GM19395 (cell line): ENCODE measurements around the gene SNCA.

Experiments
- ATAC-seq: cut with Tn5 transposase; IDR thresholded peaks from one replicate; pipeline ENCODE4 v1.9.1; 2021; ENCODE audit warnings: mild to moderate bottlenecking, moderate library complexity; ENCODE audit not compliant: unreplicated experiment

SNCA gene

DNA sequence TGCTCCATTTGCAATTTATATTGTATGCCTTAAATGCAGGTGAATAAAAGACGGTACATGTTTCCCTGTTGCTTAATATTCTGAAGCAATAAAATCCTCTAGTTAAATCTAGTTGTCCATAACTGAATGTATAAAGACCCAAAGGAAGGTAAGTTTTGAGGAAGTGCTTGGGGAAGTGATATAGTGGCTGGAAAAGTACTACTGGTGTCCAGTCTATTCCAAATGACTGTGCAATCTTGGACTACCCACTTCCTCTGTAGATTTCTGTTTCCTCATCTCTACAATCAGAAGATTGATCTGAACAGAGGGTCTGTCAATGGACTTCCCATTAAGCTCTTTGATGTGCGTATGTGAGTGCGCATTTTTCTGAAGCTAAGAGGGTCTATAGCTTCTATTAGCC lies 17.0 kb downstream of the SNCA start:
- ATAC-seq, result no peak

DNA sequence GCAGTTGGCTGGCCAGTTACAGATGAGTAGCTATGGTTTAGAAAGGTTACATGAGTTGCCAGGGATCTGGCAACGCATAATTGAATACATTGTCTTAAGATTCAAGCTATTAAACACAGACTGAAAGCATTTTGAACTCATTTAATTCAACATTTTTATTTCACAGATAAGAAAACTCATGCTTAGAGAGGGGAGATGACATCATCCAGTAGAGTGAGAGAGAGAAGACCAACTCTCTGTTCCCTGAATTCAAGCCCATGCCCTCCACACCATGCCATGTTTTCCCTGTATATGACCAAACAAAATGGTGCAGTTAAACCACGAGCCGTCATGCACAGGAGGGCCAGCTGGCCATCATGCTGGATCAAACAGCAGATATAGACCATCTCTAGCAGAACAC lies 22.6 kb downstream of the SNCA start:
- ATAC-seq, result no peak

DNA sequence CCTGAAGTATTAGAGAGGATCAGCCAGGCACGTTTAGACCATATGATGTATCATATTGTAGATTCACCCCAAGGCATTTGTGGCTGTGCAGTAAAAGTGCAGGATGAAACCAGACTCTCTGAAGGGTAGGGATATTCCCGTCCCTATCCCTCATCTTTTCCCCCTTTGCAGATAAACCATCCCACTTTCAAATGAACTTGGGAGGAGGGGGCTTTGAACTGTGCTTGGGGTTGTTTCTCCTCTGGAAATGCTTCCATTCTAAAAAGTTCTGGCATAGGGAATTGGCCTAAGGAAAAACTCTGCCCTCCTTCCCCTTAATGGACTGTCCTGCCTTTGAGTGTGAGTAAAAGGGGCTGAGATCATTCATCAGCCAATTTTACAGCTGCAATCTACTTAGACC lies 23.8 kb downstream of the SNCA start:
- no peak for ATAC-seq

DNA sequence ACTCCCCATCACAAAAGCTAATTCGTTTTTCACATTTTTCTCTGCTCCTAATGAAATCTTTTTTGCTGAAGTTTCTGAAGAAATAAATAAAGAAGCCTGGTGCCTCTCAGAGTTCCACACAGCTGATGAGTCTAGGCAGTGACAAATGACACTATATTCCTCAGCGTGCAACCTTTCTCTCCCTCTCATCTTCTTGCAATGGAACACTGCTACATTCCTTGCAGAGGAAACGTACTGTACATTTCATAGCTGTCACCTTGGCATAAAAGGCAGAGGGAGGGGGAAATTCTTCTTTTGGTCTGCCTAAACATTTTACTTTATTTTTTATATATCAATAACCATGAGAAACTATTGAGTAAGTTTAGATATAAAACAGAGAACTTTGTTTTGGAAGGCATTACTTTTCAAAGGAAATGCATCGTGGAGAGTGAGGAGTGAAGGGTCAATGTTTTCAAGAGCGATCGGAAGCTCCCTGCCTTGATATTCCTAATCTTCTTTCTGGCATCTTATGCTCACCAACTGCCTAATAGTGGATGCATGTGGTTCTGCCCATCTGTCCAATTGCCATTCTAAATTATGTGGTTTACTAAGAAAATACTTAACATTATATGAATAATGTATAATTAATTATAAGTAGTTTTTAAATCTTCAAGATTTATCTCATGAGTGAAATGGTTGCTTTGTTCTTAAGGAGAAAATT lies 29.4 kb downstream of the SNCA start:
- no peak for ATAC-seq

DNA sequence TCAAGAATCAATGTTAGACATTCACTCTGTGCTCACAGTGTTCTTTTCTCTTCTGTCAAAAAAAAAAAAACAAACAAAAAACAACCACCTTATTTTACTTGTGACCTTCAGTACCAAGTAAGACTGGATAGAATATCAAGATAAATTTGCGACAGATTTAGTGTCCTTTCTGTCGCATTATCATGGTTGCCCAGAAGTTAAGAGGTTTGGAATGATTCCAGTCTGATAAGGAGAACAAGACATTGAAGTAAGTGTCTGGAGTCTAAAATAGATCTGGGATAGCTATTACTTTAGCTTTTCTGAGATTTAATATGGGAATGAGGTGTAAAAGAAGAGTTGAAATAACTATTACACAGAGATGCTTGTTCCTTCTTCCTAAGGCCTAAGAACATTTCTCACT lies 31.7 kb downstream of the SNCA start:
- ATAC-seq, result no peak

DNA sequence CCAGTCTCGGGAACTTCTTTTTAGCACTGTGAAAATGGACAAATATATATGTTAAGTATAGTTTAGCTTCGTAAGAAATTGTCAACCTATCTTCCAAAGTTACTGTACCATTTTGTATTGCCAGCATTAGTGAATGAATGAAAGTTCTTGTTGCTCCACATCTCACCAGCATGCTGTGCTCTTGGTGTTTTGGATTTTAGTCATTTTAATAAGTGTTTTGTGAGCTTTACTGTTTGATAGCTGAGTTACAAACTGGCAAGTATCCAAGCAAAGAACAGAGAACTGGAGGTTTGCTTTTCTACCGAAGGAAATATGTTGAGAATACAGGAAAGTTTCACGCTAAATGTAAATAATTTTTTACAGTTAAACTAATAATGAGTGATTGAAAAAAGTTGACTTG lies 33.0 kb downstream of the SNCA start:
- ATAC-seq, result no peak

DNA sequence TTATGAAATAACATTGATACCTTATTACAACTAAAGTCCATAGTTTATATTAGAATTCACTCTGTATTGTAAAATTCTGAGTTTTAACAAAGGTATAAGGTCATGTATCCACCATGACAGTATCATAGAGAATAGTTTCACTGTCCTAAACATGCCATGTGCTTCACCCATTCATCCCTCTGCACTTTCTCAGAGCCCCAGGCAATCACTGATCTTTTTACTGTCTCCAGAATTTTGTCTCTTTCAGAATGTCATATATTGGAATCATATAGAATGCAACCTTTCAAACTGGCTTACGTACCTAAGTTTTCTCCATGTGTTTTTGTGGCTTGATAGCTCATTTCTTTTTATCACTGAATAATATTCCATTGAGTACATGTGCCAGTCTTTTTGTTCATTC lies 33.9 kb downstream of the SNCA start:
- no peak for ATAC-seq

DNA sequence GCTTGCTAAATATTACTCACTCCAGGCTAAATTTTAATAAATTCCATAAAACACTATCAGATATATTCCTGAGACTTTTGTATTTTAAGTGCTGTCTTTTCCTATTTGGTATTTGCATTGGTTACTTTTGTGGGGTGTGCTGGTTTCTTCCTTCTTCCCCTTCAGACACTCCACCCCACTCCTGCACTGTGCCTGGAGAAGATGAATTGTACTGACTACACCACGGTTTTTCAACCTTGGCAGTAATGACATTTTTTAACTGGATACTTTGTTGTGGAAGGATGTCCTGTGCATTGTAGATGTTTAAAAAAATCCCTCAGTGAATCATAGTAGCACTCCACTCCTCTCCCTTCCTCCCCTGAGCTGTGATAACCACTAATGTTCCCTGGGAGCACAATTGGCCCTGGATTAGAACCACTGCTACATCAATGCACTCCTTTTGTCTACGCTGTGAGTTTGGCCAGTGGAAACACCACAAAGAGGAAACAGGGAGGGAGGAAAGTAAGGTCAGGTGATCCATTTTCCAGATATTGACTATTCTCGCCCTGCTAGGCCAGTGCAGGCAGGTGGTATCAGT lies 36.3 kb downstream of the SNCA start:
- no peak for ATAC-seq

DNA sequence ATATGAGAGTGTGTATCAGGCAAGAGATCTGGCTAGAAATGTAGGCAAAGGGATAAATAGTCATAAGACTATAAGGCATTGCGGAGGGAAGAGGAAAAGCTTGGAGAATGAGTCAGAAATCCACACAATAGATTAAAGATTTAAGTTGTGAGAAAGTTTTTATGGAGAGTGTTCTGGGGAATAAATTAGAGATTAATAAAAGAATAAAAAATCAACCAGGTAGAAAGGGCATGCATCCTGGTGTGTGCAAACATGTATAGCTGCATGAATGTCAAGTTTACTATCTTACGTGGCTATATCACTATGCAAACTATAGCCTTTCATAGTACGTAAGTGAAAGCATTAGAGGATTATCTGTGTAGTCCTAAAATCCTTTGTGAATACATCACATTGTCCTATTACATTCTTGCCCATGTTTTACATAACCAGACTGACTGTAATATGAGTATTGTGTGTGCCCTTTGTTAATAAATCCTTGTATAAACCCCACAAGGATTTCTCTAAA lies 36.9 kb downstream of the SNCA start:
- no peak for ATAC-seq

DNA sequence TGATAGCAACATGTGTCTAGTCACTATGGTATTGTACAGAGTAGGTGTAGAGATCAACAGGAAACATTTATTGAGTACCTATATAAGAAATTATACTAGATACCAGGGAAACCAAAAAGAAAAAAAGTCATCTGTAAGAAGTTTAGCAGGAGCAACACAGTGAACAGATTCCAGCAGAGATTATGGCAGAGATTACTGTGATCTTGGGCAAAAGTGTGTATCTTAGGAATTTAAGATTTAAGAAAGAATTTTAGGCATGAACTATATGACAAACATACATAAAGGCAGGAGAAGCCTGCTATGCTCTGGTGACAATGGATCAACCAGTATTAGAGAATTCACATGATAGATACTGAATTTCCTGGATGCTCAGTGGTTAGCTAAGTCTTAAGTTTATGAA lies 37.9 kb downstream of the SNCA start:
- ATAC-seq, result no peak

DNA sequence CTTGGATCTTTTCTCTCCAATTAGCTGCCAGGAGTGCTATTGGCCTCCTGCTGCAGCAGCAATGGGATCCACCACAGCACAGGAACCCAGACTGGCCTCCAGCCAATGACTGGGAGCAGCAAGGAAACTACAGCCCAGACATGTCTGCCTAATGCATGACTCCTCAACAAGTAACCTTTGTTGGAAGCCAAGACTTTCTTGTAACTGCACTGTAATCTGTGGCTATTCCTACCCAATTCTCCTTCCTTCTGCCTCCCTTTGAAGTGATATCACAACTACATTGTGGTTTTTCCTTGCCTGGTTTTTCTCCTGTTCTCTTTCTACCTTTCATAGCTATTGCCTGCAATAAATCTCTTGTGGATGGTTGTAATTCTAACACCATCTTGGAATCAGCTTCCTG lies 39.8 kb downstream of the SNCA start:
- ATAC-seq, result no peak

DNA sequence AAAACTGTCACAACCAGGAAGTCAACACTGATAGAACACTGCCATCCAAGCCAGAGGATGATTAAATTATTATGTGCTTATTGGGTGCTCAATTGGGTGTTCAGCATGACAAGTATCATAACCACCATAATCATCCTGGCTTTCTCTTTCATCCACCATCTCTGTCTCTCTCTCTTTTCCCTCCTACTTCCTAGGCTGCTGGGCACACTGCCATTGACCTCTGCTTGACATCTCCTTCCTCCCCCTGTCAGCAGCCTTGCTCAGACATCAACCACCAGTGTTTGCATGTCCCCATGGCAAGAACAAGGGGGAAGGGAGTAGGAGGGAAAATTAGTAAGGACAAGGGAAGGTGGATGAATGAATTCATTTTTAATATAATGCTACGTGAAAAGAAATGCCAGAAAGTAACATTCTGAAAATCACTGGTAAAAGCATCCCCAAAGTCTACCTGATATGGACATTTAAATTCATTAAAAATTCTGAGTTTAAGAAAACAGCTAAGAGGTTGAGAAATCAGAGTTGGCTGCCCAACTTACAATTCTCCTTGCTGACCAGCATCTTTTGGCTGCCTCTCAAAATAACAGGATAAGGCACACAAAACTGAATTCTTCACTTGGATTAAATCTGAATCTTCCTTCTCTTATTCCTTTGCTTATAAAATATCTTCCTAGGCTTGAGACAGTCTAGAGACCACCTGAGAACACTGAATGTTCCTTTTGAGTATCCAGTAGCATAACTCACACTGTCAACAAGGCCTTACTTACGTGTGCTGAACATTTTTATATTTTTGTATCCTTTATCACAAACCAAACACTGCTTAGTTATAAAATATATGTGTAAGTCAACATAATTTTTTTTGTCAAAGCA lies 48.5 kb downstream of the SNCA start:
- no peak for ATAC-seq

DNA sequence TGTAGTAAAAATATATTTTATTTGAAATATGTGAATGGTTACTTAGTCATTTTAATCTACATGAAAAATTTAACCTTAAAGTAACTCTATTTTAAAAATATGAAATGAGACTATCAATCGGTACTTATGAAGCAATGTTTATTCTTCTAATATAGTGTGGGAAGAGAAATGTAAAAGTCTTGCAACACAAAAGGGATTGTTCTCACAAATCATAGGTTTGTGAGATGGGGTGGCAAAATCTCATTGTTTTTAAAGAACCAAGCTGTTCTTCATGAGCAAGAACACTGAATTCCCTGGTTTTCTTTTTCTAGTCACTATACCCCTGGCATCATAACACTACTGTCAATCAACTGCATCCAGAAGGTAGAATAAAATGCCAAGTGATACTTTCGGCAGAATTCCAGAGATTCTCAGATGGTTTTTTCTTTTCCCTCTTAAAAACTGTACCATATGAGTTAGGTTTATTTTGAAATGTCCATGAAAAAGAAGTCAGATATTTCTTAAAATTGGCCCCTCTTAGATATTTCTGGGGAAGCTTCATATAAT lies 52.2 kb downstream of the SNCA start:
- ATAC-seq, result no peak

DNA sequence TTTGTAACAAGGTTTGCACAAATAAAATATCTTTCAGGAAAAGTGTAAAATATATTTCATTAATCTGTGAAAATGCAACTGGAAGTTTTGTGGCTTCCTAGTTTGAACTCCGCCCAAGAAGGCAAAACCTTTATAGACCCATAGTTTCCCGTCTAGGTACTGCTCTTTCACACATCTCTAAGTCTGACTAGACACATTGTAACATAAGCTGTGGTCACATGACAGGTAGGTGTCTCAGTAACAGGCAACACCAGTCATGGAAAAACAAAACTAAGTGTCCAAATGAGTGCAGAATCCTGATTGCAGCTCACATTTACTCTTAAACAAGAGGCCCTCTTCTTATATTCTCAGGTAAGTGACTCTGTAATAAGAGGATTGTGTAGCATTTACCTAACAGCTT lies 55.6 kb downstream of the SNCA start:
- no peak for ATAC-seq

DNA sequence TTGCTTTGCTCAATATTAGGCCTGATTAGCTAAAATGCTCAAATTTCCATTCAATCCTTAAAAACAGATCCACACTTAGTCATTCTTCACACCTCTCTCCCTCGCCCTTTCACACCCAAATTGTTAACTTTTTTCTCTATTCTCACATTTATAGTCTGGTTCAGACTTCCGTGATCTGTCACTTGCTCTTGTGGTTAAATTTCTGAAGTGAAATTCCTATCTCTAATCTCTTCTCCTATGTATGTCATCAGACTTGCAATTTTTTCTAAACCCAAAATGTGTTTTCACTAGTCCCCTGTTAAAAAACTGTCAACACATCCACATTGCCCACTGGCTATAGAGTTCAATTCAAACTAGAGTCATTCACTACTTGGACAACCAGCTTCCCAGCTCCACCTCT lies 63.2 kb downstream of the SNCA start:
- ATAC-seq, result no peak

DNA sequence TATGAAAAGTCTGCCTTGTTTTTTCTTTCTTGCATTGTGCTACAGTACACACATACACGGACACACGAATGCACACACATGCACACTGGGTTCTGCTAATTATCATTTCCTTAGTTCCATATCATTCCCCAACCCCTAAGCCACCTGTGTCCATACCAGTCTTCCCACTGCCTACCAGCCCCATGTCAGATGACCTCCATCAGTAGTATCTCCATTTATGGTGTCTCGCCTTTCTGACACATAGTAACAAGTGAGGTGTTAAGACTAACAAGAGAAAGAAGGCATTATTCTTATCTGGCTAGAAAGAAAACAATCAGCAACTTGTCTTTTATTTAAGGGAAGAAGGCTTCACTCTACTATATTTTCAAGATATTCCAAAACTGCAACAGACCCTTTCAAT lies 67.1 kb downstream of the SNCA start:
- ATAC-seq, result no peak

DNA sequence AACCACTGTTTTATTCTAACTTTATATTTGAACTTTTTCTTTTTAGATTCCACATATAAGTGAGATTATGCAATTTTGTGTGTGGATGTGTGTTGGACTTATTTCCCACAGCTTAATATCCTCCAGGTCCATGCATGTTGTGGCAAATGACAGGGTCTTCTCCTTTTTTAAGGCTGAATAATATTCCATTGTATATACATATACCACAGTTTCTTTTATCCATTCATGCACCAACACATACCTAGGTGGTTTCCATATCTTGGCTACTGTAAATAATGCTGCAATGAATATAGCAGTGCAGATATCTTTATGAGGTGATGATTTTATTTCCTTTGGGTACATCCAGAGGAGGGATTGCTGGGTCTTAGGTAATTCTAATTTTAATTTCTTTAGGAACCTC lies 69.0 kb downstream of the SNCA start:
- ATAC-seq, result no peak

DNA sequence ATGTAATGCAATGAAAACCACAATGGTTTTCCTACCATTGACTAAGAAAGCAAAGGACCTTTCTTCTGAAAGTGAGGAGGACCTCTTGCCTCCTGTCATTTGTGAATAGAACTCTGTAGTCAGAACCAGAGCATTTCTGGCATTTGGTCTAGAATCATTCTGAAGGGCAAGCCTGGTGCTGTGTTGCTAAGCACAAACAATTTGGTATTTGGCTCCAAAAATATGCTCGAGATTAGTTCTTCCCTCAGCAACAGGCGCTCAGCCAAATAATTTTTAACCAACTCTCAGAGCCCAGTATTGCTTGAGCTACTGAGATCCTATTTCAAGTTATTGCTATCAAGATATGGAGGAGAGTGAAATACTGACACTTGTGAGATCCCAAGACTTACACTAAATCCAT lies 71.0 kb downstream of the SNCA start:
- ATAC-seq, result no peak

DNA sequence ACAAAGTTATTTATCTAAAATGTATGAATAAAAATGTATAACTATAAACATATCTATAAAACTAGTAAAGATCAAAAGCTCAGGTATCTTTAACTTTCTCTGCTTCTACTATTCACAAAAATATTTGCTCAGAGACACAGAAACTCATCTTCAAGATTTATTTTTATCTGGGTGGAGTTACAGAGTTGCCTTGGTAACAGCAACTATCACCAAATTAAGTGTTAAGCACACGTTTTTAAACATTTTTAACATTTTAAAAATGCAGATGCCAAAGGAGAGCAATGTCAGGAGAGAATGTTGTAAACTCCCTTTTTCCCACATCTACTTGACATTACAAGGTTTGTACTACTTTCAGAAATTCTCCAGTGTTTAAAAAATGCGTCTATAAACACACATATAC lies 71.4 kb downstream of the SNCA start:
- no peak for ATAC-seq

DNA sequence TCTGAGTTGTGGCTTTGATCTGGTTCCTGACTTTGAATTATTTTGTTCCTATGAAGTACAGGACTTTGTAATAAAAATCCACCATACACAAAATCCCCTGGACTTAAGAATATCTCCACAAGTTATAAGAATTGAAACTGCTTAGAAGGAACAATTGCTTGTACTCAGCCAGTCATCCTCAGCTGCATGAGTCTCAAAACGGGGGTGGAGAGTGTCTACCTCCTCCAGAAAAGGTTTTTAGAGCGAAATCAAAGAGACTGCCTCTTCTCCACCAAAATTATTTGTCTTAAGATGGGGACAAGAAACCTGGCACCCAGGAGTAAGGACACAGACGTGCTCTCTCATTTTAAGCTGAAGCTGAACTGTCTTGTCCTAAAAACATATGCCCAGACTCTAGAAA lies 74.7 kb downstream of the SNCA start:
- no peak for ATAC-seq

DNA sequence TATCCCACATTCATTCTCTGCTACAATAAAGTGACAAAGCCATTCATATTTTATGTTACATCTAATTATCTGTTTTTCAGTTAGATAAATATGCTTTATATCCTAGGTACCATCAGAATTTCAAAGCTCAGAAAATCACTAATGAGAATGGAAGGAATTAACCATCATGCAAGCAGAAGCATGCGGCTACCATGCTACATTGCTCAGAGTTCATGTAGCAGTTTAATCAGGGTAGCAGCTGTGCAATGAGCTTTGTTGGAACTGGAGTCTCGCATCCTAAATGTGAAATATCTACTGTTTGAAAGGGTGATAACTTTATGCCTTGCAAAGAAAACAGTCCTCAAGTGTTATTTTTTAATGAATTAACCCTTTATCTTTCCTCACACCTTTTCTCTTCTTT lies 77.5 kb downstream of the SNCA start:
- ATAC-seq, result no peak
